ENCODE results near the gene NOB1.
"Not testable (repeated sequence)": the region's sequence is repeated elsewhere in the genome, so short reads cannot be mapped to it uniquely, and the experiment has no call there.

Gene NOB1

DNA sequence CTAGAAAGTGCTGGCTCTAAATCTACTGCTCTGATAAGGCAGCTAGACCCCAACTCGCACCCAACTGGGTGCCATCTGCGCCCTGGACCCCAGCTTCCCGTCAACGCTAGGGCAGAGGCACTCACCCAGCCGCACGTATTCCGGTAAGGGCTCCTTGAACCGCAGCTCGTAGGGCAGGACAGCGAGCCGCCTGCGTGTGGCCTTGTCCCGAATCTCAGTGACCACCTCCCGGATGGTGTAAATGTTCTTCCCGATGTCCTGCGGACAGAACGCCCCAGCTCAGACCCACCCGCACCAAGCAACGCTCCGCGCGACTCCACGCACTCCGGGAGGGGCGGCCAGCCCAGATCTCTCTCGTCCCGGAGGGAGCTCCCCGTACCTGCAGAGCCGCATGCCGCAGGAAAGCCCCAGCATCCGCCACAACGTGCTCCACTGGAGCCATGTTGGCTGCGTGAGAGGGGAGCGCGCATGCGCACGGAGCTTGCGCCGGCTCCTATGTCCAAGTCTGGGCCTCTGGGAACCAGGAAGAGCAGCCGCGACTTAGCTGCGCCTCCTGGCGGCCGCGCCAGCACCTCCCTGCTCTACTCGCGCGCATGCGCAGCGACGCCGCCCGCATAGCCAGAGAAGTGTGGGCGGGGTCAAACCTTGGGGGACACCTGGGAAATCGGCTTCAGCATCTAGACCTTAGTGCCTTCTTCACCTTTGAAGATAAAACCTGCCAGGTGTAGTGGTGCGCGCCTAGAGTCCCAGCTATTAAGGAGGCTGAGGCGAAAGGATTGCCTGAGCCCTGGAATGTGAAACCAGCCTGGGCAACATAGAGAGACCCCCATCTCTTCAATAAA, at the start of gene NOB1:
TSS of gene NOB1 (minus strand) at position 458 of the 842 bp plus-strand sequence. CDS start at position 442, 16 bp downstream.
- peak; percentile 95 for DNase-seq (ENCODE audit: low read depth in 2 of 2)

- no peak for DNase-seq (ENCODE audit: low read depth in 2 of 2)
Measured at GRCh38 chr16:69804297-69804696, 49.6 kb upstream of the NOB1 start.

DNA sequence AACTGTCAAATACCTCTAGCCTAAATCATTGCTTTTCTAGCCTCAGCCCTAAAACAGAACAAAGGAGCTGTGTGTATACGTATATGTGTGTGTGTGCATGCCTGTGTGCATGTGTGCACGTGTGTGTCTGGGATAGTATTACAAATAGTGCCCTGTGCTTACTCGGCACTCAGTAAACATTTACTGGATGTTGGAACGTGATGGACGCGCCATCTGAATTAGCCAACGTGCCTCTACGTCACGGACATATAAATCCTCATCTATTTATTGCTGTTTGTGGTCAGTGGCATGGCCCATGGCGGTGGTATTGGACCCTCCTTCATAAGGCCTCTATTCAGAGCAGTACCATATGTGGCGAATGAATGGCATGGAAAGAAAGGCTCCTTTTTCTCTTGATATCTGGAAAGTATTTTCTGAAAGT, 44.9 kb upstream of the NOB1 start:
- no peak for DNase-seq (ENCODE audit: low read depth in 2 of 2)

GRCh38 chr16:69798466-69798865, 43.7 kb upstream of the NOB1 start:
- DNase-seq (ENCODE audit: low read depth in 2 of 2) = no peak

DNA sequence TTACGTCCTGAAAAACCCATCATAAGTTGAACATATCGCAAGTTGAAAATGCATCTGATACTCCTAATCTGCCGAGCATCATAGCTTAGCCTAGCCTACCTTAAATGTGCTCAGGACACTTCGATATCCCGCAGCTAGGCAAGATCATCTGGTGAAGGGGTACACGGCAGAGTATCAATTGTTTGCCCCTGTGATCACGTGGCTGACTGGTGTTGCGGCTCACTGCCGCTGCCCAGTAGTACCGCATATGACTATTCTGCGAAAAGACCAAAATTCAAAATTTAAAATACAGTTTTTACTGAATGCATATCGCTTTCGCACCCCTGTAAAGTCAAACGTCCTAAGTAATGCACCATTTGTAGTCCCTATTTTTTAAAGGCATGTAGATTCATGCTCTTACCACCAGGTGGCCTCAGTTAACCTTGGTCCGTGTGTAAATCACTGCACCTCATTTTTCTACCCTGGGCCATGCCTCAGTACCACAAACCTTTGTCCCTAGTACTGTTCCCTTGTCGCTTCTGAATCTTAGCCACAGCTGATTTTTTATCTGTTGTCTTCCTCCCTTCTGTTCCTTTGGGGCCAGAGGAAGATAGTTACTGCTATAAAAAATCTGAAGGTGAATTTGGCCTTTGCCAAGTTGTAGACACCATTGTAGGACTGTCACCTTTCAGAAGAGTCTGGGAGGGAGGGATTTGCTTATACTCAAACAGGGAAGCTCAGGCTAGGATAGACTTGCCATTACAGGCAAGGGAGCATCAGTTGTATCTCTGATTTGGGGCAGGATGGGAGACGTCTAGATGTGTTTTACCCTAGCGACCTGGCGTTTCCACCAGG, 41.8 kb upstream of the NOB1 start:
- no peak for DNase-seq (ENCODE audit: low read depth in 2 of 2)

GRCh38 chr16:69794486-69794885, 39.8 kb upstream of the NOB1 start:
- DNase-seq (ENCODE audit: low read depth in 2 of 2) = no peak

GRCh38 chr16:69793526-69793925, 38.8 kb upstream of the NOB1 start:
- DNase-seq (ENCODE audit: low read depth in 2 of 2) = no peak

- DNase-seq (ENCODE audit: low read depth in 2 of 2) = not testable (repeated sequence)
Measured at GRCh38 chr16:69791391-69791847, 36.7 kb upstream of the NOB1 start.

DNA sequence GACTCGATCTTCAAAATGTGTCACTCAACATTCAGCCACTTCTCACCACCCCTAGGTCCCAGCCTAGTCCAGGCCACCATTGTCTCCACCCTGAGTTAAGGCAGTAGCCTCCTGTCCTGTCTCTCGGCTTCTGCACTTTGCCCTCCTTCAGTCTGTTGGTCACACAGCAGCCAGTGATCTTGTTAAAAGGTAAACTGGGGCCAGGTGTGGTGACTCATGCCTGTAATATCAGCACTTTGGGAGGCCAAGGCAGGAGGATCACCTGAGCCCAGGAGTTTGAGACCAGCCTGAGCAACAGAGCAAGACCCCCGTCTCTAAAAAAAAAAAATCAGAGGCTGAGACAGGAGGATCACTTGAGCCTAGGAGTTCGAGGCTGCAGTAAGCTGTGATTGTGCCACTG, 33.2 kb upstream of the NOB1 start:
- no peak for DNase-seq (ENCODE audit: low read depth in 2 of 2)

DNA sequence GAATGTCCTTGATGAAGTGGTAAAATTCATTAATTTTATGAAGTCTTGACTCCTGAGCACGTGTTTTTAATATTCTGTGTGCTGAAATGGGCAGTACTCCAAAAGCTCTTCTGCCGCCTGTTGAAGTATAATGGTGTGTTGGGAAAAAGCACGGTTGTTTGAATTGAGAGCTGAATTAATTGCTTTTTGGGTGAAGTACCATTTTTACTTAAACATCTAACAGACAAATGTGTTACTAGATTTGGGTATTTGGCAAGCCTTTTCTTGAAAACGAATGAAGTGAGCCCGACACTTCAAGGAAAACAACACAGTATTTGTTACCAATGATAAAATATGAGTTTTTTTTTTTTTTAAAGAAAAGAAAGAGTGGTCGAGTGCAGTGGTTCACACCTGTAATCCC, 29.9 kb upstream of the NOB1 start:
- no peak for DNase-seq (ENCODE audit: low read depth in 2 of 2)

- no peak for DNase-seq (ENCODE audit: low read depth in 2 of 2)
Measured at GRCh38 chr16:69781118-69781517, 26.4 kb upstream of the NOB1 start.

GRCh38 chr16:69779724-69780123, 25.0 kb upstream of the NOB1 start:
- no peak for DNase-seq (ENCODE audit: low read depth in 2 of 2)

DNA sequence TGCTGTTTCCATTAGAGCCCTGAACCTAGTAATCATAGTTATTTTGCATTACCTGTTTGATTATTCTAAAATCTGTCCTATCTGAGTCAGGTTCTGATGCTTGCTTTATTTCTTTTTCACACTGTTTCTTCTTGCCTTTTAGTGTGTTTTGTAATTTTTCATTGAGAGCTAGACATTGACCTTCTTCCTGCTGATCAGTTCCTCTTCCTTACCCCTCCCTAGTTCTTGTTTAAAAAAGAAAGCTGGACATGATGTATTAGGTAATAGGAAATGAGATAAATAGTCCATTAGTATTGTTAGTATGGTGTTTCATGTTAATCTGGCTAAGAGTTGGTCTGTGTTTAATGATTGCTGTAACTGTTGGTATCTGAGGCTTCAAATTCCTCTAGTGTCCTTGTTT, 20.8 kb upstream of the NOB1 start:
- DNase-seq (ENCODE audit: low read depth in 2 of 2) = no peak

GRCh38 chr16:69773260-69773947, 18.7 kb upstream of the NOB1 start:
- DNase-seq (ENCODE audit: low read depth in 2 of 2) = no peak

- no peak for DNase-seq (ENCODE audit: low read depth in 2 of 2)
Measured at GRCh38 chr16:69771651-69771967, 16.9 kb upstream of the NOB1 start.

GRCh38 chr16:69769404-69769803, 14.7 kb upstream of the NOB1 start:
- DNase-seq (ENCODE audit: low read depth in 2 of 2) = no peak

- no peak for DNase-seq (ENCODE audit: low read depth in 2 of 2)
Measured at GRCh38 chr16:69768666-69769065, 13.9 kb upstream of the NOB1 start.

DNA sequence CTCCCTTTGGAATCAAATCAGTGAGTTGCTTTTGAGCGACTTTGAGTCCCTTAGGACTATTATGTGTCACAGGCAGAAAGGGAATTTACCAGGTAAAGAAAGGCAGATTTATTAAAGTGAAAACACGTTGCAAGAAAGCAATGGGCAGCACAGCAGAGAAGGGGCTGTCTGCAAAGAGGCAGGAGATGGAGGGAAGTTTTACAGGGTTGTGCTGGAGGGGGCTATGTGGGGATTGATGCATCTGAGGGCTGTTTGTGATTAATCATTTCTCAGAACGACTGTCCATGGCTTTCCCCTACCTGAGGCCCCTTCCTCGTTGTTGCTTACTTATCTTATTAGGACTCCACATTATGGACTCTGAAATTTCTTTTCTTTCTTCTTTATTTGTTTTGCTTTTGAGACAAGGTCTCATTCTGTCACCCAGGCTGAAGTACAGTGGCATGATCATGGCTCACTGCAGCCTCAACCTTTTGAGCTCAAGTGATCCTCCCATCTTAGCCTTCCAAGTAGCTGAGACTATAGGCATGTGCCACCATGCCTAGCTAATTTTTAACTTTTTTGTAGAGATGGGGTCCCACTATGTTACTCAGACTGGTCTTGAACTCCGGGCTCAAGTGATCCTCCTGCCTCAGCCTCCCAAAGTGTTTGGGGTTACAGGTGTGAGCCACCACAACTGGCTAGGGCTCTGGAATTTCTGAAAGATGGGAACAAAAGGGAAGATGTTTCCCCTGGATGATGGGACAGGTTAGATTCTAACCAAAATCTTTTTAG, 12.9 kb upstream of the NOB1 start:
- DNase-seq (ENCODE audit: low read depth in 2 of 2) = no peak

DNA sequence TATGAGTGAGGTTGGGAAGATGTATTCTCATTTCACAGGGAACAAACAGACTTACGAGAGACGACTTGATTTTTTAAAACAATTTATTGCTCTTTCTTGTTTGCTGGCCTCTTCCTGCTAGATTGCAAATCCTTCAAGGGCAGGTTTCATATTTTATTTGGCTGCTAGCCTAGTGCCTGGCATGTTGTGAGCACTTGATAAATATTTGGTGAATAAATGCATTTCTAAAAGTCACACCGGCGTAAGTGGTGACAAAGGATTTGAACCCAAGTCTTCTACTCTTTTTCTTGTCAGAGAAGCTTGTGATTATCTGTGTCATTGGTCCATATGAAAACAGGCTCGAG, 8.8 kb upstream of the NOB1 start:
- no peak for DNase-seq (ENCODE audit: low read depth in 2 of 2)

DNA sequence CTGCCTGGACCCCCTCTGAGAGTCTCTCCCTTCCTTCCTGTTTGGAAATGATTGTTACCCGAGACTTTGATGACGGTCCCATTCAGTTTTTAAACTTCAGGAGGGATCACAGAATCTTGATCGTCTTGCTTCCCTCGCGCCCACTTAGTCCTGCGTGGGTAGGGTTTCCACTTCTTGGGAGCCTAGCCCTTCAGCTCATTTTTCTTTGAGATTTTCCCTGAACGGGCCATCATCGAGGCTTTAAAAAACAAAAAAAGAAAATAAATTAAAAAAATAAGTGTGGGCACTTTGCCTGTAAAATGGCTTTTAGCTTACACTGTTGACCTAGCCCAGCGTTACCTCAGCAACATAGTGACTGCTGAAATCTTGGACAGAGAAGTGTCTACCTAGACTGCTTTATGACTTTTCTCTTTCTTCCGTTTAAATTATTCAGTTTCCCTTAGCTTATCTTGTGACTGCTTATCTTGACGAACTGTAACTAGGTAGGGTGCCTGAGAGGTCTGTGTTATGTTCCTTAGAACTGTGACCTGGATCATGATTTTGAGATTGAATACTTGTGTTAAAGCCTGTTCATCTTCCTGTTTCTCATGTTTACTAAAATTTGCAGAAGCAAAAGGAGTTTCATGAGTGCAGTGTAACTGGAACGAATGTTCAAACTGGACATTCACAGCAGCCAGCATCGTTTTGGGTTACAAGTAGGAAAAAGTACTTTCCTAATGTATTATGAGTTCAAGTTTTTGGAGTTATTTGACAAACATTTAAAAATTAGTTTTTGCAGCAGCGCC, 8.3 kb upstream of the NOB1 start:
- no peak for DNase-seq (ENCODE audit: low read depth in 2 of 2)

Data from stimulated activated CD4-positive, alpha-beta T cell treated with anti-CD3 and anti-CD28 coated beads, Interleukin-1b, Interleukin-23, amount 100 ng/mL, for 4 hours (primary cell).